ENCODE results near the gene SLC22A5.
"Not testable (repeated sequence)": the region's sequence is repeated elsewhere in the genome, so short reads cannot be mapped to it uniquely, and the experiment has no call there.

Gene SLC22A5

DNA sequence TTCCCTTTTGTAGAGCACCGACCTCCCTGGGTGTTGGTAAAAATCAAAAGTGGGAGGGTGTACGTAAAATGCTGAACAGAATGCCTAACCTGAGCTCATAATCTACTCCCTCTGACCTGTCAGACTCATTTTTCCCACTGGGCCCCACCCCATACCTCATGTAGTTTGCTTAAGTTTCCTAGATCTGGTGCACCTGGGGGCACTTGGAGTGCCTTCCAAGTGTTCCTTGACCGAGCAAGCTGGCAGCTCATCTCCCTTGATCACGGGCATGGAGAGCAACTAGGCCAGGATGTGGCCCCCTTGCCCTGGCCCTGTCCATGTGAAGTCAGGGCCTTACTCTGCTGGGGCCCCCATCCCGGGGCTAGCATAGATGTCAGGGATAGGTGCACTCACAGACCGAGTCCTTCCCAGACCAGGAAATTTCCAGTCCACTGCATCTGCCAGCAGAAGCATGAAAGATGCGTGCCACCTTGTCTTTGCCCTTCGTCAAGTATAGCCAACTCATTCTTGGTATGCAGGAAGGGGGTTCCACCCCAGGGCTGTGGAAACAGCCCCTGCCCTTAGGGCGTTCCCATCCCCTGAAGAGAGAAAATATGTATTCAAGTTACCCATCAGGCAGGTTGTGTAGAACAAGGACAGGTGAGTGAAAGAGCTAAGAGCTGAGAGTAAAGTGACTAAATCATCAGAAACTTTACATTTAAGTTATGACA lies 41.9 kb downstream of the SLC22A5 start:
- no peak for DNase-seq (ENCODE audit: low read depth in 2 of 2)

DNA sequence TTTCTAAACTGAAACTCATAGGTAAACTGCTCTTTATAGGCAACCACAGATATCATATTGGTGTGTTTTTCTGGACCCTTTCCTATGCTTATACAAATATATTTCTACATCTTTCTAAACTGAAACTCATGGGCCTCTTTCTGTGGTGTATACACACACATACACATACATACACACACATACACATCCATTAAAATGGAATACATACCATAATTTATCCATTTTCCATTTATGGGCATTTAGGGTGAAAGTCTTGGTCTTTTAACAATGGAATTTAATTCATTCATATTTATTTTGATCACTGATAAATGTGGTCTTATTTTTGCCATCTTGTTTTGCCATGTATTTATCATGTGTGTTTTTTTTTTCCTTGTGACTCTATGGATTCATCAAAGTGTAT lies 44.1 kb downstream of the SLC22A5 start:
- no peak for DNase-seq (ENCODE audit: low read depth in 2 of 2)

DNA sequence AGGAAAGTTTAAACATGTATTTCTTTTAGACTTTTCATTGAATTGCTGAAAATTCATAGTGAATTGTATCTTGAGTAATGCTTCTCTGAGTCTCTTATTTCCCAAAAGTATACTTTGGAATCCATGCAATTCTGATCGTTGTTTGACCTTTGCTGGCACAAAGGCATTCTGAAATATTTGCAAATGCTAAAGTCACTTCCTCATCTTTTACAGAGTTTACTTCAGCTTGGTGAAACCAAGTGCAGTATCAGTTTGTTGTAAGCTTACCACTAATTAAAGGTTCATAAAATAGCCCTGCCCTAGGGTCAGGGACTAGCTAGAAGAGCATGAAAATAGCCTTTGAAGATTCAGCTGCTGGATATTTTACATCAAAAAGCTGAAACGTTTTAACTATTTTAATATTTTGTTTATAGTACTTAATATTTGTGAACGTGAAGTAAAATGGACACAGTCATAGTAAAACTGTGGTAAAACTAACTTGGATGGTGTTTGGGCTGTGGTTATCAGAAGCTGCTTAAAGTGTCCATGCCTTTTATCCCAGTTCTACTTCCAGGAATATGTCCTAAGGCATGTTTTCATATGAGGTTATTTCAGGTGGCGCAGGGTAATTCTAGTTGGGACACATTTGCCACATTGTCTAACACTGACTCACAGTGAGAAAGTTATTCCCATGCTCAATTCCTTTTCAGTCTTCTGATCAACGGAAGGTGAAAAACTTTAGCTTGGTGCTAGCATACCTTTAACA lies 45.3 kb downstream of the SLC22A5 start:
- no peak for DNase-seq (ENCODE audit: low read depth in 2 of 2)

GRCh38 chr5:132415516-132415915 lies 46.0 kb downstream of the SLC22A5 start:
- DNase-seq (ENCODE audit: low read depth in 2 of 2), result not testable (repeated sequence)

GRCh38 chr5:132416306-132417009 lies 46.9 kb downstream of the SLC22A5 start:
- no peak for DNase-seq (ENCODE audit: low read depth in 2 of 2)

GRCh38 chr5:132417010-132417439 lies 47.5 kb downstream of the SLC22A5 start:
- no peak for DNase-seq (ENCODE audit: low read depth in 2 of 2)

DNA sequence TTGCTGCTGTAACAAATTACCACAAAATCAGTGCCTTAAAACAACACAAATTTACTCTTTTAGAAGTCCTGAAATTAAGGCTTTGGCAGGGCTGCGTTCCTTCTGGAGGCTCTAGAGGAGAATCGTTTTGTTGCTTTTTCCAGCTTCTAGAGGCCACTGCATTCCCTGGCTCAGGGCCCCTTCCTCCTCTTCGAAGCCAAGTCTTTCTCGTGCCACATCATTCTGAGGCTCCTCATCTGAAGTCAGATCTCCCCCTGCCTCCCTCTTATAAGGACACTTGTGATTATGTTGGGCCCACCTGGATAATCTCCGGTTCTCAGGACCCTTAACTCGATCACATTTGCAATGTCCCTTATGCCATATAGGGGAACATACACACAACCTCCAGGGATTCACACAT lies 48.0 kb downstream of the SLC22A5 start:
- DNase-seq (ENCODE audit: low read depth in 2 of 2), result no peak

DNA sequence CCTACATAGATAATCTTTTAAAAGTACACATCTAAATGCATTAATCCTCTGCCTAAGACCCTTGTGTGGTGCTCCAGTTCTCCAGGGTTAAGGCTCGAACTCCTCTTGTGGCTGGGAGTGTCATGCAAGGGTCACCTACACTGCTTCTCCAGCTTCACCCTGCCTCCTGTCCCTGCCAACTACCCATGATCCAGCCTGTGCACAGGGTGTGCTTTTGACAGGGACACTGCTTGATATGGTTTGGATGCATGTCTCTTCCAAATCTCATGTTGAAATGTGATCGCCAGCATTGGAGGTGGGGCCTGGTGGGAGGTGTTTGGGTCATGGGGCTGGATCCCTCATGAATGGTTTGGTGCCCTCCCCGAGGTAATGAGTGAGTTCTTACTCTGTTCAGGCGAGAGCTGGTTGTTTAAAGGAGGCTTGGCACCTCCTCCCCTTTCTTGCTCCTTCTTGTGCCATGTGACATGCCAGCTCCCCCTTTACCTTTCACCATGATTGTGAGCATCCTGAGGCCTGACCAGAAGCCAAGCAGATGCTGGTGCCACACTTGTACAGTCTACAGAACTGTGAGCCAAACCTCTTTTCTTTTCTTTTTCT lies 48.5 kb downstream of the SLC22A5 start:
- no peak for DNase-seq (ENCODE audit: low read depth in 2 of 2)

GRCh38 chr5:132418881-132419280 lies 49.4 kb downstream of the SLC22A5 start:
- no peak for DNase-seq (ENCODE audit: low read depth in 2 of 2)

DNA sequence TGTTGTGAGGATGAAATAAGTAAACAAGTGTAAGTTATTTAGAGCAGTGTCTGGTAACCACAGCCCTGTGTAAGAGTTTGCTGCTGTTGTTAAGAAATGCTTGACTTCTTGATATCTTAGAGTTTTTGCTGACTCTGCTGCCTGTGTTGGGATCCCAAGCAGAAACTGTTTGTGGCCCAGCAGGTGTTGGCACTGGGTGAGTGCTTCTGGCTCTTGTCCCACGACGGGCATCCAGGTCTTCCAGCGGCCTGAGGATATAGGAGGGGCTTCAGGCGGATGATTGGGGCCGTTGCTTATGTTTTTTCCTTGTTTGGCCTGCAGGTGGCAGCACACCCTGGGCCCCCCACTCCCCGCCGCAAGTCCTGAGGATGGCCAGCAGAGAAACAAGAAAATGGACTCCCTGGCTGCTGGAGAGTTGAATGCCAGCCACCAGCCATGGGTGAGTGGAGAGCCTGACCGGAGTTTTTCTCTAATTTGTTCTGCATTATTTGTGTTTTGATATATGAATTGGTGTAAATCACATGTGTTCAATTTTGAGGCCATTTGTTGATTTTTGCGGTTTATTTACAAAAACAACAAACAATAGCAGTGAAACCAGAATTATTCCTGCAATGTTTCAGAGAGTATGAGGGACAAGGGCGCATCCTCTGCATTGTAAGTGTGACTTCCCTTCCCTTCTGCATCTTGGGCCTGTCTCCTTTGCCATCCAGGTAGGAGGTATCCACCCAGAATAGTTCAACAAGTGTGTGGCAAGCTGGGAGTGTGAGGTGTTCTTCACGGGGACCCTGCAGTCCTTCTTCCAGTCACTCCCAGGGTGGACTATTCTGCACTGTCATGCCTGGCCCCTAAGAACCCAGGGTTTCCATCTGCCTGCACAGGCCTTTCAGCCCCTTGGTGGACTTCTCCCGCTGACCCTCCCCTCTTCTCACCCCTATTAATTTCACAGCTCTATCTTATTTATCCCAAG lies 50.3 kb downstream of the SLC22A5 start:
- peak in 1 of 2 experiments; percentile 44 for DNase-seq (ENCODE audit: low read depth in 2 of 2)

- DNase-seq (ENCODE audit: low read depth in 2 of 2), result no peak
Observed at GRCh38 chr5:132420706-132421272, 51.3 kb downstream of the SLC22A5 start.

DNA sequence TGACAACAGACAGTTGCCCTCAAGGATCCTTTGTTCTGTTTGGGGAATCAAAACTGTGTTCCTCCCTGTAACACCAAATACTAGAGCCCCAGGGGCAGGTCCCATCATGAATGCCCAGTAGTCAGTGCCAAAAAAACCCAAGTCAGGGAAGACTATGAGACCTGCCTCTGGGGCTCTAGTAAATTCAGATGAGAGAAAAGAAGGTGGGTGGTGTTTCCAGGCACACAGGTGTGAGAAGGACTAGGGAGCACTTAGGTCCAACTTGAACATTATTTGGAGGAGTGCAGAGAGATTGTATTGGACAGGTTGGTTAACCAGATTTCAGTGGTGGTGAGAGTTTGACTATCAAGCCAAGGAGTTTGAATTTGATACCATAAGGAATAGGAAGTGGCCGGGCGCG lies 52.0 kb downstream of the SLC22A5 start:
- DNase-seq (ENCODE audit: low read depth in 2 of 2), result no peak

DNA sequence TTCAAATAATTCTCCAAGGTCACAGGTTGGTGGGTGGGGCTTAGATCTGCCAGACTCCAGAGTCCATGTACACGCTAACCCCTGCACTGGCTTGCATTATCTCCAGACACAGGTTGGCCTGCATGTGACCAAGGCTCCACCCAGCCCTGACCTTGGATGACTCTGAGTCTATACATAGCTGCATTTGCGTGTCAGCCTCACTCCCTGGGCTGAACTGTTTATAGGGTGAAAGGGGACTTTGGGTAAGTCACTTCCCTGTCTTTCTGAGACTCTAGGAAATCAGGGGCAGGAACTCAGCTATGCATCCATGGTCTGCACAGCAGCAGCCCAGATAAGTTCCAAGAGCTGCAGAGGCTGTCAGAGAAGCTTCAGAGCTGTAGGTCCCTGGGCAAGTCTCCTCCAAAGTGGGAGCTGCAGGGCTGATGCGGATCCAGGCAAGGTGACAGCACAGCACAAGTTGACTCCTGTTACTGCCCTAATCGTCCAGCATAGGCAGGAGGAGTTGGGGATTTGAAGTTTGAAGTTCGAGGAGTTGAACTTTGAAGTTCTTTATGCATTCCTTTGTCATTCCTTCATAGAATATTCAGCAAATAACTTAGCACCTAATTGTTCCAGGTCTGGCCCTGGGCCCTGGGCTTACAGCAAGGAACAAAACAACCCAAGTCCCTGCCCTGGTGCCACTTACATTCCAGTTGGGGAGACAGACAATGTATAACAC lies 53.4 kb downstream of the SLC22A5 start:
- DNase-seq (ENCODE audit: low read depth in 2 of 2), result no peak

- no peak for DNase-seq (ENCODE audit: low read depth in 2 of 2)
Observed at GRCh38 chr5:132423438-132423898, 54.0 kb downstream of the SLC22A5 start.

DNA sequence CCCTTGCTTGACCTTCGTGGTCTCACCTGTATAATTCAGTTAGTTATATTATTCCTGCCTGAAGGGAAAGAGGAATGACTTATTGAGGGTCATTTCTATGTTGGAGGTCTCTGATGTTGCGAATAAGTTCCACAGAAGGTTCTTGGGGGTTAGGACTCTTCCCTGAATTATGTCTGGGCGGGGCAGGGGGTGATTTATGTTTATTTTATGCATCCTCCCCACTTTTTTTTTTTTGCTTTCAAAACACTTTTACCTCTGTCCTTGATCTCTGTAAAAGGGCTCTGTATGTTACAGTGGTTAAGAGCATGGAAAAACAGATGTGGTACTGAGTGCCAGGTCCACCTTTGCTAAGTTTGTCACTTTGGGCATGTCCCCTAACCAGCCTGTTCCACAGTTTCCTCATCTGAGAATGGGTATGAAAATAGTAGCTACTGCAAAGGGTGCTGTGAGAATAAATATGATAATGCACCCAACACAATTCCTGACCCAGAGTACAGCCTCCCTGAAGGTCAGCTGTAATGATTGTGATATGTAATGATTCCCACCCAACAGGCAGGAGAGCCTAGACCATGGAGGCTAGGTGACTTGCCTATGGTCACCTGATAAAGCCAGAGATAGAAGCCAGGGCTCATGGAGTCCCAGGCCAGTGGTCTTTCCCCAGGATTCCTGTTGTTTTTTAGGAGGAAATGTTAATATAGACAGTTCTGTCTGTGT lies 54.8 kb downstream of the SLC22A5 start:
- no peak for DNase-seq (ENCODE audit: low read depth in 2 of 2)

DNA sequence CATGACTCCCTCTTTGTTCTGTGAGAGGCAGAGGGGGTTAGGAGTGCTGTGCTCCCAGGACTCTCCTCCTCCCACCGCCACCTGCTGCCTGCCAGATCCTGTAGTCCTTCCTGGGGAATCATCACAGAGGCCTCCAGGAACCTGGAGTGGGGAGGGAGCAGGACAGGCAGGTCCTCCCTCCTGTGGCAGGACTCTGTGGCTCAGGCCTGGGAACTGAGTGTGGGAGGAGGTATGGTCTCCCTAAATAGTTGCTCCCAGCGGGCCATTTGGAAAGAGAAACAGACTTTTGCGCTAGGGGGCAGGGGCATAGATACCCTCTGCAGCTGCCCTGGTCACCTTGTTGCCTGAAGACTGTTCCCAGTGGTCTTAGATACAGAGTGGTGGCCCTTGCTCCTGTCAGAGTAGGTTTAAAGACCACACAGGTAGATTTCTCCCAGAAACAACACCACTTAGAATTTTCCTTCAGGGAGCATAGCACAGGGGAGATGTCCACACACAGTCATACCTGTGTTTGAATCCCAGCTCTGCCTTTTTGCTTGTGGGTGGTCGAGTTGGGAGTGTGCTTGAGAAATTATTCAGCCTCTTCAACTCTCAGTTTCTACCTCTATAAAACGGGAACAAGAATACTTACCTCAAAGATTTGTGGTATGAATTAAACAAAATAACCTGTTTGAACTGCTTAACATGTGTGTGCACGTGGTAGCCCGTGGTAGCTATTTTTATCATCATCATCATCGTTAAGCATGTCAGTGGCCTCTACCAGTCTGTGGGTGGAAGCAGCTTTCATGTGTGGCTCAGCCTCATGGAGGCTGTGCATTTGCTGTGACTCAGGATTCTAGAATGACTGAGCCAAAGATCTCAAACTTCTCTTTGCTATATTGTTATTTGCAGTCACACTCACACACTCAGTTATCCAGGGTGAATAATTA lies 55.8 kb downstream of the SLC22A5 start:
- peak; percentile 49 to 57 for DNase-seq (ENCODE audit: low read depth in 2 of 2)

- DNase-seq (ENCODE audit: low read depth in 2 of 2), result no peak
Observed at GRCh38 chr5:132425975-132426524, 56.5 kb downstream of the SLC22A5 start.
